HG02588 (cell line): ENCODE data around the gene RXRA.

Source experiments
- ATAC-seq: cut with Tn5 transposase; IDR thresholded peaks from one replicate; pipeline ENCODE4 v1.9.1; 2021; ENCODE audit warnings: mild to moderate bottlenecking, moderate library complexity; ENCODE audit not compliant: unreplicated experiment

Gene RXRA

GRCh38 chr9:134325813-134326723, at the start of gene RXRA:
Gene RXRA, plus strand, starts transcription at chr9:134326455. Its CDS starts 177 bp downstream, at chr9:134326632.
- ATAC-seq: no peak

GRCh38 chr9:134278286-134278685, 48.0 kb upstream of the RXRA start:
- ATAC-seq: no peak

- no peak for ATAC-seq
Observed at GRCh38 chr9:134278974-134279640, 47.1 kb upstream of the RXRA start.

GRCh38 chr9:134282138-134282650, 44.1 kb upstream of the RXRA start:
- ATAC-seq: no peak

- ATAC-seq: no peak
Observed at GRCh38 chr9:134283111-134283515, 43.1 kb upstream of the RXRA start.

GRCh38 chr9:134283692-134284265, 42.5 kb upstream of the RXRA start:
- no peak for ATAC-seq

GRCh38 chr9:134284273-134284672, 42.0 kb upstream of the RXRA start:
- no peak for ATAC-seq

- ATAC-seq: no peak
Observed at GRCh38 chr9:134284741-134285140, 41.5 kb upstream of the RXRA start.

- ATAC-seq: no peak
Observed at GRCh38 chr9:134285215-134285845, 40.9 kb upstream of the RXRA start.

- no peak for ATAC-seq
Observed at GRCh38 chr9:134286471-134287245, 39.6 kb upstream of the RXRA start.

- ATAC-seq: no peak
Observed at GRCh38 chr9:134287591-134288491, 38.4 kb upstream of the RXRA start.

GRCh38 chr9:134288746-134289145, 37.5 kb upstream of the RXRA start:
- no peak for ATAC-seq

- ATAC-seq: no peak
Observed at GRCh38 chr9:134289241-134289875, 36.9 kb upstream of the RXRA start.

- no peak for ATAC-seq
Observed at GRCh38 chr9:134290603-134291451, 35.4 kb upstream of the RXRA start.

GRCh38 chr9:134291452-134291881, 34.8 kb upstream of the RXRA start:
- no peak for ATAC-seq

- no peak for ATAC-seq
Observed at GRCh38 chr9:134291961-134292871, 34.0 kb upstream of the RXRA start.

- ATAC-seq: no peak
Observed at GRCh38 chr9:134293031-134293521, 33.2 kb upstream of the RXRA start.
